ENCODE results near the gene CNIH3.

The CNIH3 gene

GRCh38 chr1:224785040-224785328, 168.9 kb downstream of the CNIH3 start:
- no peak for DNase-seq (ENCODE audit: low spot score)
- TF ChIP-seq, protein P1, sequence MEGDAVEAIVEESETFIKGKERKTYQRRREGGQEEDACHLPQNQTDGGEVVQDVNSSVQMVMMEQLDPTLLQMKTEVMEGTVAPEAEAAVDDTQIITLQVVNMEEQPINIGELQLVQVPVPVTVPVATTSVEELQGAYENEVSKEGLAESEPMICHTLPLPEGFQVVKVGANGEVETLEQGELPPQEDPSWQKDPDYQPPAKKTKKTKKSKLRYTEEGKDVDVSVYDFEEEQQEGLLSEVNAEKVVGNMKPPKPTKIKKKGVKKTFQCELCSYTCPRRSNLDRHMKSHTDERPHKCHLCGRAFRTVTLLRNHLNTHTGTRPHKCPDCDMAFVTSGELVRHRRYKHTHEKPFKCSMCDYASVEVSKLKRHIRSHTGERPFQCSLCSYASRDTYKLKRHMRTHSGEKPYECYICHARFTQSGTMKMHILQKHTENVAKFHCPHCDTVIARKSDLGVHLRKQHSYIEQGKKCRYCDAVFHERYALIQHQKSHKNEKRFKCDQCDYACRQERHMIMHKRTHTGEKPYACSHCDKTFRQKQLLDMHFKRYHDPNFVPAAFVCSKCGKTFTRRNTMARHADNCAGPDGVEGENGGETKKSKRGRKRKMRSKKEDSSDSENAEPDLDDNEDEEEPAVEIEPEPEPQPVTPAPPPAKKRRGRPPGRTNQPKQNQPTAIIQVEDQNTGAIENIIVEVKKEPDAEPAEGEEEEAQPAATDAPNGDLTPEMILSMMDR (IDR thresholded peaks at IDR 0.05; ENCODE audit: extremely low read depth, missing control alignments), result no peak

GRCh38 chr1:224785622-224786021, 169.5 kb downstream of the CNIH3 start:
- no peak for DNase-seq (ENCODE audit: low spot score)
- TF ChIP-seq, protein P1 (IDR thresholded peaks at IDR 0.05; ENCODE audit: extremely low read depth, missing control alignments), result no peak

- DNase-seq (ENCODE audit: low spot score), result no peak
- TF ChIP-seq, protein P1 (IDR thresholded peaks at IDR 0.05; ENCODE audit: extremely low read depth, missing control alignments), result no peak
Measured at GRCh38 chr1:224786533-224787250, 170.6 kb downstream of the CNIH3 start.

DNA sequence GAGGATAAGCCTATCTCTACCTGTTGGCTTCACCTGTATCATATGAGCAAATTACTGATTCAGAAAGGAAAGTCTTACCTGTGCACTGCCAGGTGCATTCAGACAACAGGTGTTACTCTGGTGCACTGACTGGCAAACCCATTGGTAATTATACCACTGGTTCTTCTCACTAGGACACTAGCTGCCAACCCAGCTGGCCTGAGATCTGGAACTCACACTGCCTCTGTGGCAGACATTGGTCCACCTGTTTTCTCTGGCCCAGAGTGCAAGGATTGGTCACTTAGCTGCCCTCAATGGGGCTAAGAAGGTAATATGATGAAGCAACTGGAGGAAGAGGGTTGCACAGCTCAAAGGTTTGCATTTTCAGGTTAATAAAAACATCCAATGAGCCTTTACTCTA, 173.2 kb downstream of the CNIH3 start:
- DNase-seq (ENCODE audit: low spot score), result no peak
- TF ChIP-seq, protein P1 (IDR thresholded peaks at IDR 0.05; ENCODE audit: extremely low read depth, missing control alignments), result no peak

Data from GM20000 (cell line).